ENCODE measurements around the gene GLB1L3.

GLB1L3 gene

GRCh38 chr11:134275534-134276395 lies at the start of gene GLB1L3:
Gene GLB1L3, plus strand, starts transcription at chr11:134276379. Its CDS starts 362 bp downstream, at chr11:134276741.
- DNase-seq: peak in 2 of 14 donors; percentile 5 to 69

GRCh38 chr11:134226806-134227325 lies 49.3 kb upstream of the GLB1L3 start:
- DNase-seq: no peak

- DNase-seq: no peak
Measured at GRCh38 chr11:134228625-134229024, 47.6 kb upstream of the GLB1L3 start.

GRCh38 chr11:134229126-134229790 lies 46.9 kb upstream of the GLB1L3 start:
- DNase-seq: no peak

- DNase-seq: no peak
Measured at GRCh38 chr11:134230339-134230738, 45.8 kb upstream of the GLB1L3 start.

- DNase-seq: no peak
Measured at GRCh38 chr11:134231958-134232659, 44.1 kb upstream of the GLB1L3 start.

- no peak for DNase-seq
Measured at GRCh38 chr11:134233729-134234179, 42.4 kb upstream of the GLB1L3 start.

GRCh38 chr11:134235399-134235798 lies 40.8 kb upstream of the GLB1L3 start:
- DNase-seq: no peak

GRCh38 chr11:134236834-134237556 lies 39.2 kb upstream of the GLB1L3 start:
- DNase-seq: no peak

- no peak for DNase-seq
Measured at GRCh38 chr11:134237557-134237922, 38.6 kb upstream of the GLB1L3 start.

GRCh38 chr11:134238956-134239355 lies 37.2 kb upstream of the GLB1L3 start:
- no peak for DNase-seq

- DNase-seq: no peak
Measured at GRCh38 chr11:134240592-134240991, 35.6 kb upstream of the GLB1L3 start.

- no peak for DNase-seq
Measured at GRCh38 chr11:134242376-134242775, 33.8 kb upstream of the GLB1L3 start.

GRCh38 chr11:134243913-134244312 lies 32.3 kb upstream of the GLB1L3 start:
- DNase-seq: no peak

GRCh38 chr11:134244593-134244992 lies 31.6 kb upstream of the GLB1L3 start:
- DNase-seq: no peak

- no peak for DNase-seq
Measured at GRCh38 chr11:134245434-134245833, 30.7 kb upstream of the GLB1L3 start.

- DNase-seq: no peak
Measured at GRCh38 chr11:134246100-134246499, 30.1 kb upstream of the GLB1L3 start.

- DNase-seq: no peak
Measured at GRCh38 chr11:134246678-134247077, 29.5 kb upstream of the GLB1L3 start.

GRCh38 chr11:134248910-134249480 lies 27.2 kb upstream of the GLB1L3 start:
- DNase-seq: no peak

GRCh38 chr11:134250246-134250645 lies 25.9 kb upstream of the GLB1L3 start:
- no peak for DNase-seq

GRCh38 chr11:134250675-134251074 lies 25.5 kb upstream of the GLB1L3 start:
- DNase-seq: no peak

Measured in C1 segment of cervical spinal cord (tissue), 14 donors.